NCI-H510A (cell line): ENCODE results near the gene UPB1.

Experiments
- DNase-seq: peaks from one replicate; lab custom pipeline; 2025; lab: John Stamatoyannopoulos, UW

UPB1 gene

DNA sequence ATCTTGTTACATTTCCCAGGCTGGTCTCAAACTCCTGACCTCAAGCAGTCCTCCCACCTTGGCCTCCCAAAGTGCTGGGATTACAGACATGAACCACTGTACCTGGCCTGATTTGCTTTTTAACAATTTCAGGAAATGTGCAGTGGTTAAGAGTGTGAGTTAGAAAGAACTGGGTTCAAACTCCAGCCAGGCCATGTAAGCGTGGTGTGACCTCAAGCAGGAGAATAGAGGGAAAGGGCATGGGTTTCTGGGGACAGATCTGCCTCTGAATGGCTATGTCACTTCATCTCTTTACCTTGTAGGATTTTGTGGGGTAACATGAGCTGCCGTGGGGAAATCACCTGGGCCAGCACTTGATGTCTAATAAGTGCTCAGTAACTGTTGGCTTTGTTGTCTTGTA is 69.9 kb downstream of the UPB1 start:
- no peak for DNase-seq

DNA sequence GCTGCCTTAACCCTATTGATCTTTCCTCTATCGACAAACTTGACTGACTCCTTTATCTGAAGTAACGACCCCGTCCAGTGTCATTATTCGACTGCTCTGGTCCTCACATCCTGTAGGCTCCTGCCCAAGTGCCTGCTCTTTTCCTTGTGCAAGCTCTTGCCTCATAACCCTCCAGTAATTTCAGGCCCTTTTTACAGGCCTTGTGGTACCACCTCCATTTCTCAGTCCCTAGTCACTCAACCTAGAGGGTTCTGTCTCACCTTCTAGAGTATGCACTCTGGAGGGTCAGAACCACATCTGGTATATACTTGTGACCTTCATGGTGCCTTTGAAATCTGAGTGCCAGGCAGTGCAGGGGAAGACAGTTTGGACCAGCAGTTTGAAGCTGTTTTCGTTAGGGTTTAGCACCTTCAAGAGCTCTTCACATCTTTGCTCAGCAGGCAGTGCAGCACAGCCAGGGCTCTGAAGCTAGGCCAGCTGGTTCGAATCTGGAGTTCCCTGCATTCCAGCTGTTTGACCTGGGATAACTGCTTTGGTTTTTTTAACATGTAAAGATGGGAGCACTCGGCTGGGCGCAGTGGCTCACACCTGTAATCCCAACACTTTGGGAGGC is 71.9 kb downstream of the UPB1 start:
- no peak for DNase-seq

DNA sequence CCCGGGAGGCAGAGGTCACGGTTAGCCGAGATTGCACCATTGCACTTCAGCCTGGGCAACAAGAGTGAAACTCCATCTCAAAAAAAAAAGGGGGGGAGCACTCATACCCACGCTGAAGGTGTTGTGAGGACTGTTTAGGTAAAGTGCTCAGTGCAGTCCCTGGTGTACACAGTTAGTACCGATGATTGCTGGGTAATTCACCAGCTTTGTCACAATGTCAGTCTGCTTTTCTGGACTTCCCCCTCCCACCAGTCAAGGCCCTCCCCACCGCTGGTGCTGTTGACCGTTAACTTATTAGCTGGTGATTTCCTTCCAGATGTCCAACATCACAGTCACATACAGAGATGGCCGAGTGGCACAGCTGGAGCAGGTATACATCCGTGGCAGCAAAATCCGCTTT is 72.5 kb downstream of the UPB1 start:
- no peak for DNase-seq

DNA sequence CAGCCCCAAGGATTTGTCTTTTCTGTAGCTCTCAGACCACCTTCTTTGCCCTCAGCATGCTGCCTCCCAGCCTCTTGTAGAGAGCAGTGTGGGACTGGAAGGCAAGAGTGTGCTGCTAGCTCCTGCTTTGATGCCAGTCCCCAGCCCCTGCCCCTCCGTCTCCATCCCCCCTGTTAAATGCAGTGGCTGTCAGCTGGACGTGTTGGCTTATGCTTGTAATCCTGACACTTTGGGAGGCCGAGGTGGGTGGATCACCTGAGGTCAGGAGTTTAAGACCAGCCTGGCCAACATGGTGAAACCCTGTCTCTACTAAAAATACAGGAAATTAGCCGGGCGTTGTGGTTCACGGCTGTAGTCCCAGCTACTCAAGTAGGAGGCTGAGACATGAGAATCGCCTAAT is 76.1 kb downstream of the UPB1 start:
- no peak for DNase-seq

DNA sequence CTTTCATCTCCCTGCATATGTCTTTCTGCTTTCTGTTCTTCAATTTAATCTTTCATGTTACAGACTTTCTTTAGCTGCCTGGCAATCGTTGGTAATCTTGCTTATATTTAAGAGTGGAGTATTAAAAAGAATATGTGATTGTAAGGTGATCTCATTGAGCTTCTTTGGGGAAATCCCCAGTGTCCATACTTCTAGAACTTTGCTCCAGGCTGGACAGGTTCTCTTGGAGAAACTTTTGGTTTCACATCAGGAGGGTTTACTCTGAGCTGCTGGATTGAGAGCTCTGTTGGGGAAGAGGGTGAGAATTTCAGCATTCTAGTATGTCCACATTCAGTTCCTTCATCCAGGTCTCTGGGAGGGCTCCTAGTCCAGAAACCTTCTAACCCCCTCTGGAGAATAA is 81.6 kb downstream of the UPB1 start:
- DNase-seq, result no peak
